SH-SY5Y (cell line): ENCODE measurements around the gene IFITM2.

ENCODE experiments used
- GATA2 ChIP-seq: IDR thresholded peaks from 2 replicates; pipeline ENCODE4 v1.6.1; 2011; ENCODE audit warnings: mild to moderate bottlenecking, low read depth, low read length
- GATA3 ChIP-seq: IDR thresholded peaks from 2 replicates; pipeline ENCODE4 v1.6.1; 2011; ENCODE audit warnings: low read depth, mild to moderate bottlenecking, low read length, moderate library complexity

DNA sequence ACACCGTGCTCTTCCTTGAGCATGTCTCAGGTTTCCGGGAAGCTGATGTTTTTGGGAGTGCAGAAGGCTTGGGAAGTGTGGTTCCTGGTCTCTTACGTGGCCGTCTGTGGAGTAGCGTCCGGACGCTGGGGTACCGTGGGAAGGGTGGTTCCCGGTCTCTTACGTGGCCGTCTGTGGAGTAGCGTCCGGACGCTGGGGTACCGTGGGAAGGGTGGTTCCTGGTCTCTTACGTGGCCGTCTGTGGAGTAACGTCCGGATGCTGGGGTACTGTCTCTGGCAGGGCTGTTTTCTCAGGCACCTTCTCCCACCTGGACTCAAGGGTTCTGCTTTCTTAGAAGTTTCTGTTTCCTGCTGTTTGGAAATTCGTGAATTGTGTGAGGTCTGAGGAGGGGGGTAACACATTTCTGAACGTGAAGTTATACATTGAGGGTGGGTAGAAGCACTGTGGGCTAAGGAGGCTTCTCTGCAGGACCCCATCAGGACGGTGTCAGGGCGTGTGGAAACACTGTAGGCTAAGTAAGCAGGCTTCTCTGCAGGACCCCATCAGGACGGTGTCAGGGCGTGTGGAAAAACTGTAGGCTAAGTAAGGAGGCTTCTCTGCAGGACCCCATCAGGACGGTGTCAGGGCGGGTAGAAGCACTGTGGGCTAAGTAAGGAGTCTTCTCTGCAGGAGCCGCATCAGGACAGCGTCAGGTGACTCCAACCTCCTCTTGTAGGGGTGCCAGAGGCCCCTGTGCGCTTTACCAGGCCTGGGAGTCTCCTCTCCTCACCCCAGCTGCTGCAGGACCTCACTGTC lies 18.4 kb downstream of the IFITM2 start:
- TF ChIP-seq GATA3 (no peak), GATA2 (no peak)
